HCT116 (cell line): ENCODE measurements around the gene ENHO.

Experiments used
- CTCF ChIP-seq, 3 experiments: fragments of 200-600 bp in 1 of 3; sonication (generic) in 1 of 3; IDR thresholded peaks in 2 of 3; conservative IDR thresholded peaks in 1 of 3; 2 replicates each; pipeline ENCODE4 v1.5.1; 2012 to 2017; ENCODE audit warnings: low read depth in 2 of 3, low read length in 2 of 3, antibody characterized with exemption in 1 of 3, borderline replicate concordance in 1 of 3, control low read depth in 1 of 3, mild to moderate bottlenecking in 1 of 3, mixed read lengths in 1 of 3, mixed run types in 1 of 3, moderate library complexity in 1 of 3; ENCODE audit not compliant: insufficient read depth in 1 of 3
- POLR2A ChIP-seq: IDR thresholded peaks from 2 replicates; pipeline ENCODE4 v1.7.0; 2011; ENCODE audit warnings: borderline replicate concordance; ENCODE audit not compliant: insufficient read depth, insufficient read length; ENCODE audit errors: extremely low read depth
- SP1 ChIP-seq: IDR thresholded peaks from 2 replicates; pipeline ENCODE4 v1.6.1; 2012; ENCODE audit warnings: low read depth

GRCh38 chr9:34551751-34552605 is 29.2 kb upstream of the ENHO start:
- no peak for TF ChIP-seq POLR2A
- TF ChIP-seq CTCF (IDR thresholded peaks at IDR 0.05 in 2 of 3, conservative IDR thresholded peaks at IDR 0.05 in 1 of 3; ENCODE audit: borderline replicate concordance in 1 of 3, insufficient read depth in 1 of 3, low read depth in 2 of 3, low read length in 2 of 3), result no peak
- TF ChIP-seq SP1, result no peak
